ENCODE results near the gene SIRT3. TPM values are rescaled to one million over a fixed set of nuclear protein-coding genes. Genes with fewer than 3 reads are reported as not detected.
A peak's percentile ranks its signal among the peaks of the same experiment; 100 is the strongest.

SIRT3 gene
- total and polyA plus RNA-seq, 8 donors, result 7.7 to 25.1 (median 11.8) TPM

GRCh38 chr11:276219-276618 is 40.1 kb upstream of the SIRT3 start:
- Histone ChIP-seq H3K4me3 (no peak overlapping the region), H3K4me1 (peaks cover 0 to 18% (median 0%) of the 10 kb centered on the region in 3 donors), H3K27ac (no peak overlapping the region), H3K9me3 (no peaks in the 10 kb centered on the region), H3K27me3 (peaks cover 0 to 11% (median 5%) of the 10 kb centered on the region in 4 donors), H3K36me3 (no peaks in the 10 kb centered on the region)
- intact Hi-C loops (cut with DNase I), result no loop called here
- DNase-seq (no peak), FAIRE-seq (no peak), ATAC-seq (no peak)
- no peak for TF ChIP-seq CTCF (IDR thresholded peaks at IDR 0.05)

GRCh38 chr11:272931-273198 is 36.7 kb upstream of the SIRT3 start:
- no peaks in the 10 kb centered on the region for H3K4me1 ChIP-seq
- WGBS, 2 donors, result 81 to 89% methylated on average over 6 of the region's 6 CpGs
- H3K4me3 ChIP-seq, result no peak overlapping the region
- intact Hi-C loops (cut with DNase I), result no loop called here
- H3K27me3 ChIP-seq, result no peaks in the 10 kb centered on the region
- DNase-seq (no peak), ATAC-seq (no peak), FAIRE-seq (no peak)
- no peaks in the 10 kb centered on the region for H3K36me3 ChIP-seq
- H3K9me3 ChIP-seq, result no peaks in the 10 kb centered on the region
- no peak for TF ChIP-seq CTCF (IDR thresholded peaks at IDR 0.05)
- no peak overlapping the region for H3K27ac ChIP-seq

GRCh38 chr11:272195-272930 is 36.2 kb upstream of the SIRT3 start:
- H3K9me3 ChIP-seq, result no peaks in the 10 kb centered on the region
- intact Hi-C loops (cut with DNase I), result no loop called here
- no peak for TF ChIP-seq CTCF (IDR thresholded peaks at IDR 0.05)
- no peak for FAIRE-seq
- no peak for ATAC-seq
- H3K4me3 ChIP-seq, result no peak overlapping the region
- no peaks in the 10 kb centered on the region for H3K36me3 ChIP-seq
- no peaks in the 10 kb centered on the region for H3K27me3 ChIP-seq
- WGBS, 2 donors, result 82 to 89% methylated on average over 22 of the region's 22 CpGs
- DNase-seq, result peak in 1 of 6 donors; percentile 34
- no peaks in the 10 kb centered on the region for H3K4me1 ChIP-seq
- H3K27ac ChIP-seq, result no peak overlapping the region

GRCh38 chr11:271319-271715 is 35.2 kb upstream of the SIRT3 start:
- DNase-seq, result peak in 1 of 6 donors; percentile 55
- Histone ChIP-seq H3K27me3 (no peaks in the 10 kb centered on the region), H3K9me3 (no peaks in the 10 kb centered on the region), H3K4me3 (no peak overlapping the region), H3K36me3 (no peaks in the 10 kb centered on the region), H3K27ac (no peak overlapping the region), H3K4me1 (no peaks in the 10 kb centered on the region)
- TF ChIP-seq CTCF (IDR thresholded peaks at IDR 0.05), result no peak
- no peak for ATAC-seq
- intact Hi-C loops (cut with DNase I), result no loop called here
- 60 to 62% methylated on average over 8 of the region's 8 CpGs for whole genome bisulfite sequencing, 2 donors
- no peak for FAIRE-seq

GRCh38 chr11:270451-271318 is 34.5 kb upstream of the SIRT3 start:
- WGBS, 2 donors, result 80 to 81% methylated on average over 18 of the region's 18 CpGs
- Histone ChIP-seq H3K27ac (no peak overlapping the region), H3K9me3 (no peaks in the 10 kb centered on the region), H3K27me3 (no peaks in the 10 kb centered on the region), H3K36me3 (no peaks in the 10 kb centered on the region), H3K4me3 (no peak overlapping the region), H3K4me1 (no peaks in the 10 kb centered on the region)
- no peak for TF ChIP-seq CTCF (IDR thresholded peaks at IDR 0.05)
- no peak for ATAC-seq
- intact Hi-C loops (cut with DNase I), result no loop called here
- DNase-seq, result peak in 1 of 6 donors; percentile 54
- no peak for FAIRE-seq
